HCT116 (cell line): Measurements from ENCODE around the gene CACNA1C.

Experiments
- CBX3 ChIP-seq: IDR thresholded peaks from 2 replicates; pipeline ENCODE4 v1.6.1; 2012; ENCODE audit warnings: low read depth
- CEBPB ChIP-seq: IDR thresholded peaks from 2 replicates; pipeline ENCODE4 v1.6.1; 2012; ENCODE audit warnings: low read depth
- CTCF ChIP-seq, 3 experiments: fragments of 200-600 bp in 1 of 3; sonication (generic) in 1 of 3; IDR thresholded peaks in 2 of 3; conservative IDR thresholded peaks in 1 of 3; 2 replicates each; pipeline ENCODE4 v1.5.1; 2012 to 2017; ENCODE audit warnings: low read depth in 2 of 3, low read length in 2 of 3, antibody characterized with exemption in 1 of 3, borderline replicate concordance in 1 of 3, control low read depth in 1 of 3, mild to moderate bottlenecking in 1 of 3, mixed read lengths in 1 of 3, mixed run types in 1 of 3, moderate library complexity in 1 of 3; ENCODE audit not compliant: insufficient read depth in 1 of 3
- EZH2 ChIP-seq: fragments of 200-600 bp; sonication (generic); IDR thresholded peaks from 2 replicates; pipeline ENCODE4 v1.6.1; 2017; ENCODE audit warnings: antibody characterized with exemption, mixed run types
- EZH2phosphoT487 ChIP-seq: fragments of 200-600 bp; IDR thresholded peaks from 2 replicates; pipeline ENCODE4 v1.6.1; 2018; ENCODE audit warnings: antibody characterized with exemption, borderline replicate concordance
- MAX ChIP-seq: IDR thresholded peaks from 2 replicates; pipeline ENCODE4 v1.6.1; 2012
- POLR2A ChIP-seq: IDR thresholded peaks from 2 replicates; pipeline ENCODE4 v1.7.0; 2011; ENCODE audit warnings: borderline replicate concordance; ENCODE audit not compliant: insufficient read depth, insufficient read length; ENCODE audit errors: extremely low read depth
- RAD21 ChIP-seq: IDR thresholded peaks from 2 replicates; pipeline ENCODE4 v1.6.1; 2012; ENCODE audit warnings: low read depth, mild to moderate bottlenecking
- REST ChIP-seq: IDR thresholded peaks from 2 replicates; pipeline ENCODE4 v1.6.1; 2012; ENCODE audit warnings: low read depth
- SRF ChIP-seq: IDR thresholded peaks from 2 replicates; pipeline ENCODE4 v1.6.1; 2012; ENCODE audit warnings: low read depth
- ZBTB33 ChIP-seq: IDR thresholded peaks from 2 replicates; pipeline ENCODE4 v1.6.1; 2011; ENCODE audit warnings: mild to moderate bottlenecking, low read length, moderate library complexity; ENCODE audit not compliant: insufficient replicate concordance; ENCODE audit errors: extremely low read depth
- ZFX ChIP-seq: fragments of 450-650 bp; IDR thresholded peaks from 2 replicates; pipeline ENCODE4 v1.6.1; 2017
- ZNF274 ChIP-seq: fragments of 200-500 bp; sonication (Bioruptor generic); IDR thresholded peaks from 2 replicates; pipeline ENCODE4 v1.6.1; 2014; ENCODE audit warnings: mild to moderate bottlenecking, low read depth, low read length, inconsistent platforms

GRCh38 chr12:2378835-2379330 lies 326.1 kb downstream of the CACNA1C start:
- TF ChIP-seq RAD21, result no peak
- no peak for TF ChIP-seq SRF
- no peak for TF ChIP-seq ZNF274
- TF ChIP-seq ZFX, result no peak
- TF ChIP-seq CTCF (IDR thresholded peaks at IDR 0.05 in 2 of 3, conservative IDR thresholded peaks at IDR 0.05 in 1 of 3; ENCODE audit: borderline replicate concordance in 1 of 3, insufficient read depth in 1 of 3, low read depth in 2 of 3, low read length in 2 of 3), result no peak
- TF ChIP-seq MAX, result no peak
- no peak for TF ChIP-seq ZBTB33
- TF ChIP-seq REST, result no peak
- TF ChIP-seq CEBPB, result no peak
- TF ChIP-seq EZH2phosphoT487, result no peak
- TF ChIP-seq POLR2A, result no peak
- no peak for TF ChIP-seq CBX3
- no peak for TF ChIP-seq EZH2
